NB4 (cell line): ENCODE measurements around the gene SPEF1.

Source experiments
- POLR2A ChIP-seq: IDR thresholded peaks from 2 replicates; pipeline ENCODE4 v1.6.1; 2011; ENCODE audit warnings: mild to moderate bottlenecking; ENCODE audit not compliant: insufficient read length; ENCODE audit errors: extremely low read depth
- TF ChIP-seq, protein P1 (sequence below): IDR thresholded peaks from one replicate; pipeline ENCODE4 v1.5.1; 2012; ENCODE audit warnings: low read depth, low read length
- TF ChIP-seq, protein P2 (sequence below): IDR thresholded peaks from 2 replicates; pipeline ENCODE4 v1.6.1; 2011; ENCODE audit warnings: low read depth, low read length

DNA sequence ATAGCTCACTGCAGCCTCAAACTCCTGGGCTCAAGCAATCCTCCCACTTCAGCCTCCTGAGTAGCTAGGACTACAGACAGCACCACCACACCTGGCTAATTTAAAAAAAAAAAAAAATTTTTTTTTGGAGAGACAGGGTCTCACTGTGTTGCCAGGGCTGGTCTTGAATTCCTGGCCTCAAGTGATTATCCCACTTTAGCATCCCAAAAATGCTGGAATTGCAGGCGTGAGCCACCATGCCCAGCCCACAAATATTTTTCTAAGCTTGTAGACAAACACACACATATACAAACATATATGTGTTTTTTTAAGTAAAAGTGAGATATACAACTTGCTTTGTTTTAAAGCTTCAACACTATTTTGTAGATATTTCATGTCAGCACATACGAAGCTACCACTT is 38.0 kb downstream of the SPEF1 start:
- TF ChIP-seq, protein P1, sequence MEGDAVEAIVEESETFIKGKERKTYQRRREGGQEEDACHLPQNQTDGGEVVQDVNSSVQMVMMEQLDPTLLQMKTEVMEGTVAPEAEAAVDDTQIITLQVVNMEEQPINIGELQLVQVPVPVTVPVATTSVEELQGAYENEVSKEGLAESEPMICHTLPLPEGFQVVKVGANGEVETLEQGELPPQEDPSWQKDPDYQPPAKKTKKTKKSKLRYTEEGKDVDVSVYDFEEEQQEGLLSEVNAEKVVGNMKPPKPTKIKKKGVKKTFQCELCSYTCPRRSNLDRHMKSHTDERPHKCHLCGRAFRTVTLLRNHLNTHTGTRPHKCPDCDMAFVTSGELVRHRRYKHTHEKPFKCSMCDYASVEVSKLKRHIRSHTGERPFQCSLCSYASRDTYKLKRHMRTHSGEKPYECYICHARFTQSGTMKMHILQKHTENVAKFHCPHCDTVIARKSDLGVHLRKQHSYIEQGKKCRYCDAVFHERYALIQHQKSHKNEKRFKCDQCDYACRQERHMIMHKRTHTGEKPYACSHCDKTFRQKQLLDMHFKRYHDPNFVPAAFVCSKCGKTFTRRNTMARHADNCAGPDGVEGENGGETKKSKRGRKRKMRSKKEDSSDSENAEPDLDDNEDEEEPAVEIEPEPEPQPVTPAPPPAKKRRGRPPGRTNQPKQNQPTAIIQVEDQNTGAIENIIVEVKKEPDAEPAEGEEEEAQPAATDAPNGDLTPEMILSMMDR = no peak
- TF ChIP-seq POLR2A = no peak
- TF ChIP-seq, protein P2, sequence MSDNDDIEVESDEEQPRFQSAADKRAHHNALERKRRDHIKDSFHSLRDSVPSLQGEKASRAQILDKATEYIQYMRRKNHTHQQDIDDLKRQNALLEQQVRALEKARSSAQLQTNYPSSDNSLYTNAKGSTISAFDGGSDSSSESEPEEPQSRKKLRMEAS = no peak
